PC-3 (cell line): ENCODE measurements around the gene SLC9A4. TPM values are rescaled to one million over a fixed set of nuclear protein-coding genes. Genes with fewer than 3 reads are reported as not detected.

Source experiments
- ATAC-seq: fragments of 200-7000 bp; cut with Tn5 transposase; 2 replicates; pipeline ENCODE4 v1.9.1; 2020; ENCODE audit warnings: mild to moderate bottlenecking, moderate library complexity
- BruUV-seq: library from RNA; stranded (reverse); fragments of 400-500 nt; replicated peaks from 2 replicates; lab custom pipeline; 2021; lab: Mats Ljungman, UMichigan
- CTCF ChIA-PET: fragments of 300-600 bp; sonication (Branson Sonifier 250); formaldehyde crosslinking; loops from one replicate; lab custom pipeline; 2022; ENCODE audit warnings: antibody characterized with exemption; lab: Charles Lee
- POLR2A ChIA-PET: fragments of 300-600 bp; sonication (Branson Sonifier 250); formaldehyde crosslinking; loops from one replicate; lab custom pipeline; 2022; ENCODE audit warnings: antibody characterized with exemption; ENCODE audit not compliant: unreplicated experiment; lab: Charles Lee
- DNase-seq: peaks from one replicate; pipeline ENCODE4 v3.0.0-alpha.2; 2015
- H2AFZ ChIP-seq: fragments of 300-600 bp; sonication (generic); 2 replicates; pipeline ENCODE4 v1.6.0; 2016; ENCODE audit warnings: antibody characterized with exemption, low read length
- H3F3A ChIP-seq: fragments of 300-600 bp; sonication (generic); one replicate; pipeline ENCODE4 v1.6.0; 2017; ENCODE audit warnings: antibody characterized with exemption, low read length, control low read depth, mild to moderate bottlenecking; ENCODE audit not compliant: unreplicated experiment
- H3K27ac ChIP-seq: fragments of 300-600 bp; sonication (generic); 2 replicates; pipeline ENCODE4 v1.5.1; 2016; ENCODE audit warnings: mild to moderate bottlenecking, low read length
- H3K27me3 ChIP-seq: fragments of 300-600 bp; sonication (generic); 2 replicates; pipeline ENCODE4 v1.6.1; 2016; ENCODE audit warnings: low read length, mixed read lengths
- H3K36me3 ChIP-seq: fragments of 300-600 bp; sonication (generic); 2 replicates; pipeline ENCODE4 v1.6.1; 2016; ENCODE audit warnings: low read depth, mixed run types, low read length, mixed read lengths
- H3K4me1 ChIP-seq: fragments of 300-600 bp; sonication (generic); 2 replicates; pipeline ENCODE4 v1.5.1; 2016; ENCODE audit warnings: low read length; ENCODE audit not compliant: insufficient read depth
- H3K4me2 ChIP-seq: fragments of 300-600 bp; sonication (generic); 2 replicates; pipeline ENCODE4 v1.6.0; 2016; ENCODE audit warnings: low read length
- H3K4me3 ChIP-seq: fragments of 300-600 bp; sonication (generic); 2 replicates; pipeline ENCODE4 v1.5.1; 2016; ENCODE audit warnings: mild to moderate bottlenecking, low read length, mixed read lengths
- H3K79me2 ChIP-seq: fragments of 300-600 bp; sonication (generic); 2 replicates; pipeline ENCODE4 v1.6.1; 2017; ENCODE audit warnings: low read length, mixed read lengths
- H3K9ac ChIP-seq: fragments of 300-600 bp; sonication (generic); 2 replicates; pipeline ENCODE4 v1.6.0; 2016; ENCODE audit warnings: mild to moderate bottlenecking, low read length
- H3K9me2 ChIP-seq: fragments of 300-600 bp; sonication (generic); replicated peaks from 2 replicates; pipeline ENCODE4 v1.6.1; 2016; ENCODE audit warnings: mixed run types, low read length, mixed read lengths
- H3K9me3 ChIP-seq: fragments of 300-600 bp; sonication (generic); 2 replicates; pipeline ENCODE4 v1.6.1; 2016; ENCODE audit warnings: low read length, mixed read lengths
- H4K20me1 ChIP-seq: fragments of 300-600 bp; sonication (generic); 2 replicates; pipeline ENCODE4 v1.6.1; 2016; ENCODE audit warnings: low read length, mixed read lengths
- CTCF ChIP-seq: fragments of 300-600 bp; sonication (generic); conservative IDR thresholded peaks from 2 replicates; pipeline ENCODE4 v1.5.1; 2017; ENCODE audit warnings: antibody characterized with exemption, low read depth, mild to moderate bottlenecking, low read length
- EZH2 ChIP-seq: fragments of 300-600 bp; sonication (generic); IDR thresholded peaks from one replicate; pipeline ENCODE4 v1.6.1; 2017; ENCODE audit warnings: antibody characterized with exemption, mild to moderate bottlenecking, low read length; ENCODE audit not compliant: unreplicated experiment
- EZH2phosphoT487 ChIP-seq: fragments of 300-600 bp; sonication (generic); IDR thresholded peaks from 2 replicates; pipeline ENCODE4 v1.6.1; 2018; ENCODE audit warnings: mild to moderate bottlenecking, antibody characterized with exemption, low read length, borderline replicate concordance
- intact Hi-C: fragments of 100-400 bp; cut with micrococcal nuclease; formaldehyde crosslinking; loops from 2 replicates; pipeline ENCODE4 v1.9.0; 2023
- total RNA-seq: library from RNA; depleted of rRNA; stranded (reverse); fragments of >200 nt; gene quantifications from 2 replicates; pipeline ENCODE4 v1.2.3, GENCODE V29; 2014

SLC9A4 gene
- total RNA-seq, 1 experiment from 2014 or later = 0.04 TPM

DNA sequence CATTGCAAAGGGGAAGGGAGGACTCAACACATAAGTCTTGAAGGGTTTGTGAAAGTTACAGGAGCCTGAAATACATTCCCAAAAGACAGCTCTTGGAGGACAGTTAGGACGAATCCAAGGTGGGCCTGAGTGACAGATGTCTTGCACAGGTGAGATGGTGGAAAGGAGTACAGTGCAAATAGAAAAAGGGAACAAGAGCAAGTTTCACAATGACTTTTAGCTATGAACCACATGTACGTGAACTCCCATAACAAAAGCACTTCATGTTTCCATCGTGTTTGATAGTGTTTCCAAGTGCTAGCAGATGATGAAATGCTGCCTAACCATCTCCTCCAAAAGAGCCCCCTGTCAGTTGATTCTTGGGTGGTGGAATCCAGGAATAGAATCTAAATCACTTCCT, 48.3 kb upstream of the SLC9A4 start:
- DNase-seq = no peak
- H3K9me2 ChIP-seq = no peaks in the 10 kb centered on the region
- no peaks in the 10 kb centered on the region for H3K4me1 ChIP-seq
- no peak overlapping the region for H3K4me3 ChIP-seq
- no peak for TF ChIP-seq EZH2phosphoT487
- TF ChIP-seq CTCF = no peak
- no peak for TF ChIP-seq EZH2
- H3K4me2 ChIP-seq = no peak overlapping the region
- peaks cover 43% of the 10 kb centered on the region for H3K27me3 ChIP-seq
- POLR2A ChIA-PET = no interaction called here
- no peaks in the 10 kb centered on the region for H3K36me3 ChIP-seq
- H3K27ac ChIP-seq = no peak overlapping the region
- H3K9ac ChIP-seq = no peak overlapping the region
- no peak for ATAC-seq
- CTCF ChIA-PET = no interaction called here
- no peaks in the 10 kb centered on the region for H3K79me2 ChIP-seq
- intact Hi-C loops = no loop called here
- no peak overlapping the region for H2AFZ ChIP-seq
- no peaks in the 10 kb centered on the region for H4K20me1 ChIP-seq
- no peaks in the 10 kb centered on the region for H3K9me3 ChIP-seq
- H3F3A ChIP-seq = no peaks in the 10 kb centered on the region
- no TSS peak for BruUV-seq

GRCh38 chr2:102425441-102426132, 47.4 kb upstream of the SLC9A4 start:
- Histone ChIP-seq H3K4me2 (no peak overlapping the region), H3K79me2 (no peaks in the 10 kb centered on the region), H4K20me1 (no peaks in the 10 kb centered on the region), H3K27me3 (peaks cover 39% of the 10 kb centered on the region), H3K36me3 (no peaks in the 10 kb centered on the region), H3K4me3 (no peak overlapping the region), H3K9me3 (no peaks in the 10 kb centered on the region), H3K4me1 (no peaks in the 10 kb centered on the region), H3K27ac (no peak overlapping the region), H3F3A (no peaks in the 10 kb centered on the region), H2AFZ (no peak overlapping the region), H3K9ac (no peak overlapping the region), H3K9me2 (no peaks in the 10 kb centered on the region)
- CTCF ChIA-PET = no interaction called here
- TF ChIP-seq EZH2phosphoT487 = no peak
- TF ChIP-seq CTCF = no peak
- no peak for TF ChIP-seq EZH2
- BruUV-seq = no TSS peak
- intact Hi-C loops = no loop called here
- POLR2A ChIA-PET = no interaction called here
- DNase-seq (no peak), ATAC-seq (no peak)

DNA sequence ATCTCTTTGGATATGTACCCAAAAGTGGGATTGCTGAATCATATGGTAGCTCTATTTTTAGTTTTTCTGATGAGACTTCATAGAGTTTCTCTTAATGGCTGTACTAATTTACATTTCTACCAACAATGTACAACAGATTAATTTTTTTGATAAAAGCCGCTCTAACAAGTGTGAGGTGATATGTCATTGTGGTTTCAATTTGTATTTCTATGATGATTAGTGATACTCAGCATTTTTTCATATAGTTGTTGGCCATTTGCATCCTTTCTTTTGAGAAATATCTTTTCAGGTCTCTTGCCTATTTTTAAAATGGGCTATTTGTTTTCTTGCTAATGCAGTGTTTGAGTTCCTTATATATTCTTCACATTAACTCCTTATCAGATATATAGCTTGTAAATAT, 45.8 kb upstream of the SLC9A4 start:
- no peaks in the 10 kb centered on the region for H3F3A ChIP-seq
- ChIA-PET POLR2A (no interaction called here), CTCF (no interaction called here)
- intact Hi-C loops = no loop called here
- H3K27ac ChIP-seq = no peak overlapping the region
- TF ChIP-seq CTCF (no peak), EZH2phosphoT487 (no peak), EZH2 (no peak)
- H3K9me2 ChIP-seq = no peaks in the 10 kb centered on the region
- no peaks in the 10 kb centered on the region for H3K36me3 ChIP-seq
- H4K20me1 ChIP-seq = no peaks in the 10 kb centered on the region
- H3K79me2 ChIP-seq = no peaks in the 10 kb centered on the region
- BruUV-seq = no TSS peak
- H2AFZ ChIP-seq = no peak overlapping the region
- peaks cover 28% of the 10 kb centered on the region; the same call in 1 of the 2 replicates for H3K27me3 ChIP-seq
- DNase-seq (no peak), ATAC-seq (no peak)
- H3K9ac ChIP-seq = no peak overlapping the region
- H3K4me3 ChIP-seq = no peak overlapping the region
- H3K4me1 ChIP-seq = no peaks in the 10 kb centered on the region
- no peak overlapping the region for H3K4me2 ChIP-seq
- no peaks in the 10 kb centered on the region for H3K9me3 ChIP-seq
